HG03439 (cell line): Measurements from ENCODE around the gene SNN.

Experiments
- ATAC-seq: cut with Tn5 transposase; IDR thresholded peaks from one replicate; pipeline ENCODE4 v1.9.1; 2021; ENCODE audit warnings: mild to moderate bottlenecking, moderate library complexity; ENCODE audit not compliant: unreplicated experiment

SNN gene

DNA sequence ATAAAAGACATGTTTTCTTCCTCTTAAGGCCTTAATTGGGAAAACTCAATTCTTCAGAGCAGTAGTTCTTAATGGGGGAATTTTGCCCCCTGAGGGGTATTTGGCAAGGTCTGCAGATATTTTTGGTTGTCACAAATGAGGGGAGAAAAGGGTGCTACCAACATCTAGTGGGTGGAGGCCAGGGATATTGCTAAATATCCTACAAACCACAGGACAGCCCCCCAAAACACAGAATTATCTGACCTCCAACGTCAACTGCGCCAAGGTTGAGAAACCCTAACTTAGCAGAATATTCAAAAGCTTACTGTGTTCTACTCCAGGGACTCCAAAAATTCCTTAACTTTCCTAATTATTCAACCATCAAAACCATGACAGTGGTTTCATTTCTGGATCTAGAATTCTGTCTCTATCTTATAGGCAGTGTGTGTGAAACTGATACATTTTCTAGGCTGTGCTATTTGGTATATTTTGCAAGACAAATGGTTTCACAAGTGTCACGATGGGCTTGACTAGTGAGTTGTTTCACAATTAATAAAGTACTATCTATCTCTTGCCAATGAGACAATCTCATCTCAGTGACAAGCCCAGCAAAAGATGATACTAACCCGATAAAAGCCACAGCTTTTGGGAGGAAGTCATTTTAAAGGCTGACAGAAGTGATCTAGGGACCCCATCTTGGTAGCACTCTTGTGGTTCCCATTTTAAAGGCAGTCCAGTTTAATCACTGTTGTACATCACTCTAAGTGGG lies 59.7 kb downstream of the SNN start:
- ATAC-seq, result no peak
